HTERT RPE-1 (cell line): ENCODE measurements around the gene INHA.

Source experiments
- in situ Hi-C: fragments of 300-500 bp; cut with MboI; formaldehyde crosslinking; loops from 4 replicates; pipeline ENCODE4 v1.14.3; 2020; ENCODE audit warnings: low sequenced_read_pairs

Gene INHA, protein sequence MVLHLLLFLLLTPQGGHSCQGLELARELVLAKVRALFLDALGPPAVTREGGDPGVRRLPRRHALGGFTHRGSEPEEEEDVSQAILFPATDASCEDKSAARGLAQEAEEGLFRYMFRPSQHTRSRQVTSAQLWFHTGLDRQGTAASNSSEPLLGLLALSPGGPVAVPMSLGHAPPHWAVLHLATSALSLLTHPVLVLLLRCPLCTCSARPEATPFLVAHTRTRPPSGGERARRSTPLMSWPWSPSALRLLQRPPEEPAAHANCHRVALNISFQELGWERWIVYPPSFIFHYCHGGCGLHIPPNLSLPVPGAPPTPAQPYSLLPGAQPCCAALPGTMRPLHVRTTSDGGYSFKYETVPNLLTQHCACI

DNA sequence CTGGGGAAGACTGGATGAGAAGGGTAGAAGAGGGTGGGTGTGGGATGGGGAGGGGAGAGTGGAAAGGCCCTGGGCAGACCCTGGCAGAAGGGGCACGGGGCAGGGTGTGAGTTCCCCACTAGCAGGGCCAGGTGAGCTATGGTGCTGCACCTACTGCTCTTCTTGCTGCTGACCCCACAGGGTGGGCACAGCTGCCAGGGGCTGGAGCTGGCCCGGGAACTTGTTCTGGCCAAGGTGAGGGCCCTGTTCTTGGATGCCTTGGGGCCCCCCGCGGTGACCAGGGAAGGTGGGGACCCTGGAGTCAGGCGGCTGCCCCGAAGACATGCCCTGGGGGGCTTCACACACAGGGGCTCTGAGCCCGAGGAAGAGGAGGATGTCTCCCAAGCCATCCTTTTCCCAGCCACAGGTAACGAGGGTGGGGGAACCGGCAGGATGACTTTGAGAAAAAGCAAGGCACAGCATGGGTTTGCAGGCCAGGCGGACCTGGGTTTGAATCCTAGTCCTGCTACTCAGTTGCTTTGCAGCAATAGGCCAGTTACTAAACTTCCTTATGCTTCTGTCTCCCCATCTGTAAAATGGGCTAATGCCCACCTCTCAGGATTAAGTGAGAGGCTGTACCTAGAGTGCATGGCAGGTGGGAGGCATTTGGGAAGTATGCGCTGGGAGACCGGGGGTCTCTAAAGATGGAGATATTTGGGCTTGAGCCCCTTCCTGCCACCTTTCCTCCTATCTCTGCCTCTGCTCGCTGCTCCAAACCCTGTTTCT, at the start of gene INHA:
Gene INHA, plus strand, starts transcription at position 74 of the 765 bp plus-strand sequence. Its CDS starts 65 bp downstream, at position 139.
- in situ Hi-C loops, result no loop called here

- in situ Hi-C loops, result loop anchor here (25.0 kb wide), 1 partner anchor 111 kb away; the partner anchor contains the start of gene DES
These were observed 49.0 kb upstream of the INHA start for GRCh38 chr2:219523031-219523671.

DNA sequence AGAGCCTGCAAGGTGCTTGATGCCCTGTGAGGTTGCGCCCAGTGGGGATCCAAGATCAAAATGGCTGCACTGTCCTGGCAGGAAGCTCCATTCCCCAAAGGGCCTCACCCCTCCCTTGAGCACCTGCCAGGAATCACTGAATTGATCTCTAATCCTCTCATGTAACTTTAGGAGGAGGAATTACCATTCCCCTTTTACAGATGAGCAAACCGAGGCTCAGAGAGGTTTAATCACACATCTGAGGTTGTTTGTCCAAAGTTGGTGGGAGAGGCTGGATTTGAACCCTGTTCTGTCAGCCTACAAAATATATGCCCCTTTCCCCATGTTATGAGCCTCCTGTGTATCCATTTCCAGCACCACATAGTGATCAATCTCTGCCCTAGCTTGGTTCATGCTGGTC, 47.3 kb upstream of the INHA start:
- in situ Hi-C loops, result loop anchor here (25.0 kb wide), 1 partner anchor 113 kb away; the partner anchor contains the start of gene DES

- in situ Hi-C loops, result no loop called here
These were observed 46.4 kb upstream of the INHA start for GRCh38 chr2:219525533-219526232.

DNA sequence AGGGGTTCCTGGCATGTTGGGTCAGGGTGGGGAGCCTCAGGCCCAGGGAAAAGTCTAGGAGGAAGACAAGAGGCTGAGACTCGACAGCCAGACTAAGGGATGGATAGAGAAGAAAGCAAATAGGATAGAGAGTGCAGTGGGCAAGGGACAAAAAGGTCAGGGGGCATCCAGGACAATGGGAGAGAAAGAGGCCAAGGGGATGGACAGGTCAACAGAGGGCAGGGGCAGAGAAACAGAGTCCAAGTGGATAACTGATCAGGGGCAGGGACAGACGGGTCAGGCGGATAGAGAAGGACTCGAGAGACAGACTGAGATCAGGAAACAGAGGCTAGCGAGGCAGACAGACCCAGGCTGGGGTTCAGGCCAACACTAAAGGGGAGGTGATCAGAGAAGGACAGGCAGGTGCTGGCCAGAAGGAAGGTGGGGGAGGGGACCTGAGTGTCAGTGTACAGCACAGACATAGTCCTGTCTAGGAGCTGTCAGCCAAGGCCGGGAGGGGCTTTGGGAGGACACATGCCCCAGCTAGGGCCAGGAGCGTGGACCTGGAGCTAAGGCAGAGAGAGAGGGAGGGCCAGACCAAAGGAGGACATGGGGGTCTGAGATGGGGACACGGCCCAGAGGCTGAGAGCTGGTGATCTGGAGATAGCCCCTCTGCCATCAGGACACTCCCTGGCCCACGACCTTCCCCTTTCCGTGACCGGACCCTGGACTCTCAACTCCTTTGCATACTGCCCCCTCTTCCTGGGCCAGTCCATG, 45.6 kb upstream of the INHA start:
- in situ Hi-C loops, result no loop called here

DNA sequence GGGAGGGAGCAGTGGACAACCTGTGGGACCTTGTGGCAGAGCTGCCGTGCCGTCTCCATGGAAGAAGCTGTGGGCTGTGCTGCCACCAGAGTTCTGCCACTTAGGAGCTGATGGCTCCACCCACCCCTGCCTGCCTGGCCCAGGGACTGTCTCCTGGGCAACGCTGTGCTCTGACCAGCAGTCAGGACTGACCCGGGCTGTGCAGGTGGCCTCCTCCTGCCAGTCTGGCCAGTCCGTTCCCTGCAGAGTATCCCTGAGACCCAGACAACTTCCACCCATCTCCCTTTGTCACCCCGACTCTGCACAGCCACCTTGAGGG, 45.1 kb upstream of the INHA start:
- in situ Hi-C loops, result no loop called here

DNA sequence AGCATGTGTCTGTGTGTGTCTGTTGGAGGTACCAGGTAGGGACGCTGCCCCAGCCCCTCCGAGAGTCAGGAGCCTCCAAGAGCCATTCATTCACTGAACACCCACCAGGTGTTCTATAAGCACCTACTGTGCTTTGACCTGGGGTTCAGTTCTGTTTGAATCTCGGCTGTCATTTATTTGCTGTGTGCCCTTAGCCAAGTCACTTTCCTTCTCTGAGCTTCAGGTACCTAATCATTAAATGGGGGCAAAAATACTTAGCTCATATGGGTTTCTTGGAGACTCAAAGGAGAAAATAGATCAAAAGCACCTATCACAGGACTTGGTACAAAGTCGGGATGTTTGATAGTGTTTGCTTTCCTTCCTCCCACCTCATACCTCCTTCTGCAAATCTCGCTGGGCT, 44.6 kb upstream of the INHA start:
- in situ Hi-C loops, result no loop called here

GRCh38 chr2:219530048-219530963, 41.8 kb upstream of the INHA start:
- in situ Hi-C loops, result no loop called here

- in situ Hi-C loops, result no loop called here
These were observed 40.3 kb upstream of the INHA start for GRCh38 chr2:219531639-219532377.

- in situ Hi-C loops, result no loop called here
These were observed 39.8 kb upstream of the INHA start for GRCh38 chr2:219532378-219532649.

DNA sequence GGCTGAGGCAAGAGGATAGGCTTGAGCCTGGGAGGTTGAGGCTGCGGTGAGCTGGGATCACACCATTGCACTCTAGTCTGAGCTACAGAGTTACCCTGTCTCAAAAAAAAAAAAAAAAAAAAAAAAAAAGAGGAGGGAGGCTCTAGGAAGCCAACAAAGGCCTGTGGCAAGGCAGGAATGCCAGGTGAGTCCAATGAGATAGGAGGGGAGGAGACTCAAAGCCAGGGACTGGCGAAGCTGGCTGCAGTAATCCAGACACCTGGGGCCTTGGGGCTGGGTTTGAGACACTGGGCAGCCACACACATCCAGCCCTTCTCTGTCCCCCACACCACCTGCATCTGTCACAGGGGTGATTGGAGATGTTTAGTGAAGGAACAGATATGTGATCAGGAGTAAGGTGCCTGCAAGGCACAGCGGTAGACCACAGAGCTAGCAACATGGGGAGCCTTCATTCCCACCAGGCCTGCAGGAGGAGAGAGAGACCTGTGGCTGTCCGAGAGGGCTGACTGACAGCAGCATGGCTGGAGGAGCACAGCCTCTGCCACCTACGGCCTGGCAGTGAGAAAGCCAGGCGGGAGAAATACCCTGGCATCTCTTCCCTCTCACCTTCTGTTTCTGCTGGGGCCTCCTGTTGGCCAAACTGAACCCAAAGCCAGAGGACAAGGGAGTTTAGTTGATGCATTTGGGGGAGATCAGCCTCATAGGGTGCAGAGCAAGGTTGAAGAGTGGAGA, 38.0 kb upstream of the INHA start:
- in situ Hi-C loops, result no loop called here

DNA sequence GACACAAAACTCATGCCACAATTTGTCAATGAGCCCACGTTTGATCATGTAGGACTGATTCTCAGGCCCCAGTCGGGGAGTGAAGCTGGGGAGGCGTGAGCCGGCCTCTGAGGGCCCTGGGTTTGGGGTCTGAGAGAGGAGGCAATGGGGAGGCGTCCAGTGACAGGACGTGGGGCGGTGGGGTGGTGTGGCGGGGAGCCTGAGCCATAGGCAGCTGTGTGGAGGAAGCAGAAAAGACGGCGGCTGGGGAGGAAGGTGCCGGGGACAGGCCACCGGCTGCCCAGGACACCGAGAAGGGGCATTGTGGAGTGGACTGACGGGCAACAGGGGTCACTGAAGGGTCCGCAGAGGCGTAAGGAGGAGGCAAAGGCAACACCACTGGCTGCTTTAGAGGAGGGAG, 35.7 kb upstream of the INHA start:
- in situ Hi-C loops, result no loop called here

GRCh38 chr2:219536967-219537366, 35.1 kb upstream of the INHA start:
- in situ Hi-C loops, result no loop called here

GRCh38 chr2:219537657-219538488, 34.2 kb upstream of the INHA start:
- in situ Hi-C loops, result no loop called here

DNA sequence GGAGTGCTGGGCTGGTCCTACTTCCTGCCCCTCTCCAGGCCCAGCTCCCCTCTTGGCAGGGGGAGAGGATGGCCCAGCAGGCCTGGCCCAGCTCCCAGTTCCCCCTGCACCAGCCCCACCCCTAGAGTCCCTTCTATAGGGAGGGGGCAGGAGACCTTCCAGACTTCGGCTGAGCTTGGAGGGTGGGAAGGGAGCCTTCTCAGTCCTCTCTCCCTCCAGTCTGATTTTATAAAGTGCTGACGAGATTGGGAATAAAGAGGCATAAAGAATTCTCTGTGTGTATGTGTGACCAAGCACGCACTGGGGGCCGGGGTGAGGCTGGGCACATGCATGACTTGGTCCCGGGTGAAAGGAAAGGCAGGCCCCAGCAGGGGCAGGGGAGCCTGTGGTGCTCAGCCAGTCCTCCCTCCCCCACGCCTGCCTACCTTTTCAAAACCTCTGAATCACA, 33.6 kb upstream of the INHA start:
- in situ Hi-C loops, result no loop called here

GRCh38 chr2:219538956-219539788, 32.9 kb upstream of the INHA start:
- in situ Hi-C loops, result no loop called here
